Mesenteric fat pad (tissue), 1 donor: ENCODE measurements around the gene FOXN3. TPM values are rescaled to one million over a fixed set of nuclear protein-coding genes. Genes with fewer than 3 reads are reported as not detected.
A peak's percentile ranks its signal among the peaks of the same experiment; 100 is the strongest.
"Not testable (repeated sequence)": the region's sequence is repeated elsewhere in the genome, so short reads cannot be mapped to it uniquely, and the experiment has no call there.

Source experiments
- DNase-seq: peaks from one replicate; pipeline ENCODE4 v3.0.0-alpha.2; 2020; ENCODE audit warnings: low spot score
- total RNA-seq: library from RNA; stranded (reverse); fragmentation: NEBNext Ultra II Directional; extraction: Animal tissue kit (Norgen Biotek cat#: 25700); gene quantifications from one replicate; pipeline ENCODE4 v1.2.1, GENCODE V29; 2021
- donor health status: DM: yes; HTN: yes; CAD: no.

The FOXN3 gene
- total RNA-seq, 1 donor from 2014 or later = 136 TPM

DNA sequence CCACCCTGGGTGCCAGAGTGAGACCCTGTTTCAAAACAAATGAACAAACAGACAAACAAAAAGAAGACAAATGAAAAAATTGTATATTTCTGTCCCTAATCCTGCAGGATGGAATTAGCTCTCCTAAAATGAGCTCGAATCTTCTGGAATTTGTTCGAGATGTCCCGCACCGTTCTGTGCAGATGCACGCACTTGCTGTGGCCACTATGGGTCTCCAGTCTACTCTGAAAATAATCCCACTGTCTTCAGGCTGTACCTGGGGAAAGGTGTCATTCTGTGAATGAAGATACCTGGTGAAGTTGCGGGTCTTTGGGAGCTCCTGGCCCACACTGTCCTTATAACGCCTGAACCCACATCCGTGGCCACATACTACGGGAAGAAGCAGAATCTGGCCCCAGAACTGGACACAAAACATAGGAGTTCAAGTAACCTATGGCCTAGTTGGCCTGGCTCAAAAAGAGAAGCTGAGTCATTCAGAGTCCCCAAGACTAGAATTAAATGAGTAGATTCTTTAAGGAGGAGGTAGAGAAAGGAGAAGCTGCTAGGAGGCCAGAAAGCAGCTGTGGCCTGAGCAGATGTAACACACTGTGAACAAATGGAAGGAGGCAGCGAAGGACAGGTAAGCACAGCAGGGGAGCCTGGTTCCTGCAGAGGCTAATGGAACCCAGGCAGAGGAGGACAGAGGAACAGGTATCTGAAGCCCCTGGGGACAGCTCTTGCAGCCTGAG lies 108.6 kb downstream of the FOXN3 start:
- DNase-seq = no peak

GRCh38 chr14:89307409-89307808 lies 109.6 kb downstream of the FOXN3 start:
- DNase-seq = no peak

DNA sequence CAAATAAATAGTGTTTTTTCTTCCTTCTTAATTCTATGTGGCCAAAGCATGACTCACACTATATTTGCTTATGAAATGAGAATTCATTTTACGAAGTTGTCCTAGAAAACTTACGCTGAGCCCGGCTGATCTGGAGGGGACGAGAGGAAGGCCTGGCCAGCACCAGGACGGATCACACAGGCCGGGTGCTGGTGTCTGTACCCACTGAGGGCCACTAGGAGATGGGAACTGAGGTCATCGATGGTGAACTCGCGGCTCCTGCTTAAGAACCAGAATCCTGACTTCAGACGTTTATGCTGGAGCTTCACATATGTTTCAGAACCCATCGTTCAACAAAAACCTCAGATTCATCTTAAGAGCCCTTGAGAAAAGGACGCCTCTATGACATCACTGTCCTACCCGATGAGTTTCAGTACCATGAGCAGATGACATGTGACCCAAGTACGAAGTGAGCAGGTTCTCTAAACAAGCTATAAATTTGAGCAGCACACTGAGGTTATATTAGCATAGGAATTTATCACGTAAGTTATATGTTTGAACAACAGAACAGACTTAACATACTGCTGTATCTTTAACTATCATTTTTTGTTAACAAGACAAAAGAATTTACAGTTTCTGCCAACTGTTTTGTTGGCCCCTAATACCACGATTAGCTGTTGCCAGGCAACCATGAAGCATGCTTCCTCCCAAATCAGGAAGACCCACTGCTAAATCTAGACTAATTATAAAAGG lies 111.9 kb downstream of the FOXN3 start:
- DNase-seq = no peak

DNA sequence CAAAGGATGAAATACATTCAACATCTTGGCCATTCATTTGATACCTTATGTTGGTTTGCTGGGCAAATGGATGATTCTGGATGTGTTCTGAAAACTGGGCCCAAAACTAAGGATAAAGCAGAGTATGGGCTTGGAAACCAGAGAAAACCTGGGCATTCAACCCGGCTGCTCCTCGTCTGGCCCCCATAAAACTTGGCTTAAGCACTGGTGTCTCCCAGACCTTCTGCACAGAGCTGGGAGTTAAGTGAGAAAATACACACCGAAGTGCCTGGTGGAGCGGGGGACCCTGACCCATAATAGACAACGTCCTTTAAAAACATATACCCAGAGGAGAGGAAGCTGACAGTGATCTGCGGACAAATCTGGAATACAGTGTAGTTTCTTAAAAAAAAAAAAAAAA lies 112.5 kb downstream of the FOXN3 start:
- no peak for DNase-seq

DNA sequence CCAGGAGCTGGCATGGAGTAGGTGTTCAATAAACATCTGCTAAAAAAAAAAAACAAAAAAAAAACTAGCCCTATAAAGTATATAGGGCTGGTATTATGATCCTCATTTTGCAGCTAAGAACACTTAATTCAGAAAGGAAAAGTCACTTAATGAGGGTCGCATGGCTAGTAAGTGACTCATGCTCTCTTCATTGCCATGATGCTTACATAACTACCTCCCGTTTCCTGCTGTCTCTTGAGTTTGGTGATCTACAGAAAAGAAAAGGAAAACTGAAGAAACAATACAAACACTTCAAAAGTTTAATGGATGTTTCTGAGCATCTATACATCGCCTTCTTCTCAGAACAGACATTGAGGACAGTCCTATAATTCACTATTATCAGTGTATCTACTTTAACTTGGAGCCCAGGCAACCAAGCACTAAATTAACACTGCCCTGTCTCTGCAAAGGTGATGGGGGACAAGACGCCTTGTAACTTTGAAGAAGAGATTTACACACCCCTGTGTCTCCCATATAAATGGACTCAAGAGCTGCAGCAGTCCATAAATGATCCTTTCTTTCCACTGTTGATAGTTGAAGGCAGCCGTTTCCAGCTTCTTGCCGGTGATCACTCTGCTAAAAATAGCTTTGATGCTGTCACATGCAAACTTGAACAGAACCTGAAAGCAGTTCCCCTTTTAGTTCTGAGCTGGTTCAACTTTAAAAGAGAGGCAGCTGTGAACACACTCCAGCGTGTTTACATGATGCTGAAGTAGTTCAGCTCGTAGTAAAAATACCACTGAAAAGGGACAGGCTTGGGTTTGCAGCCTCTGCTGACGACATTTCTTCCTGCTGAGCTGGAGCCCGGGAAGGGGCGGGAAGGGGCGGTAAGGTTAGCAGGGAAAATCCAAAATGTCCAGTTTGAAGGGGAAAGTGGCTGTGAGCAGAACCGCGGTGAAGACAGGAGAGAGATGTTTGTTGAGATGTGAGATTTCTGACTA lies 113.3 kb downstream of the FOXN3 start:
- DNase-seq = peak; percentile 59

DNA sequence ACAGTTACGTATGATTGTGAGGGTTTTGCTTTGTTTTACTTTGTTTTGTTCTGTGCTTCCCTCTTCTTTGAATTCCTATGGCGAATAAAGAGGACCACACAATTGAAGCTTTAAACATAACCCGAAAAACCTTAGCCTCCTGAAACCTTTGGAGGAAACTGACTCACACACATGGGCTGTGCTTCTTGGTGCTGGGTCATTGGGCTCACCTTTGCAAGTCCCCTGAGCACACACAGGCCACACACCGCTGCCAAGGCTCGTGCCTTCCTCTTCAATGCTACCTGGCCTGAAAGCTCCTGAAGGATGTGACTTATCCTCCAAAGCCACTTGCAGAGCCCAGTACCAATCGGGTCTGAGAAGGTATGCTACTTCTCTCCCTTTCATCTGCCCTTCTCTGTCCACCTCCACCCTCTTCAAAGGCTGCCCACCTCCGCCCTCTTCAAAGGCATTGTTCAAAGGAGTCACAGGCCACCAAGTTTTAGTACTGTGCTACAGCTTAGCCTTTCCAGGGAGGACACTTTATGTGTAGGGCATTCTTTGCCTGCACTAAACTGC lies 114.6 kb downstream of the FOXN3 start:
- no peak for DNase-seq

DNA sequence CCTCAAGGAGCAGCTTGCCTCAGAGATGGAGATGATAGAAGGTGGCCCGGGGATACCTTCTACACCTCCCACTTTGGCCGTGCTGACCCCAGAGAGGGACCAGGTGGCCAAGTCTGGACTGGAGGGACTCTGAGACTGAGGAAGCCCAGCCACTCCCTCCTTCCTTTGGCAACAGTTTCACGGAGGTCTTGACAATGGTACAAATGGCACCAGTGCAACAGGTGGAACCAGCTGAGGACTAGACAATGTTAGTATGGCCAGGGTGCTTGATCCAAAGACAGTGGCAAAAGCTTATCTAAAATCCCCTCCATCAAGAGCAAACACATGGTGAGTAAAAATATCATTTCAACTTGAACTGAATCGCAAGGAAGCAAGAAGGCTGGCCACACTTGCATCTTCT lies 117.4 kb downstream of the FOXN3 start:
- DNase-seq = no peak

DNA sequence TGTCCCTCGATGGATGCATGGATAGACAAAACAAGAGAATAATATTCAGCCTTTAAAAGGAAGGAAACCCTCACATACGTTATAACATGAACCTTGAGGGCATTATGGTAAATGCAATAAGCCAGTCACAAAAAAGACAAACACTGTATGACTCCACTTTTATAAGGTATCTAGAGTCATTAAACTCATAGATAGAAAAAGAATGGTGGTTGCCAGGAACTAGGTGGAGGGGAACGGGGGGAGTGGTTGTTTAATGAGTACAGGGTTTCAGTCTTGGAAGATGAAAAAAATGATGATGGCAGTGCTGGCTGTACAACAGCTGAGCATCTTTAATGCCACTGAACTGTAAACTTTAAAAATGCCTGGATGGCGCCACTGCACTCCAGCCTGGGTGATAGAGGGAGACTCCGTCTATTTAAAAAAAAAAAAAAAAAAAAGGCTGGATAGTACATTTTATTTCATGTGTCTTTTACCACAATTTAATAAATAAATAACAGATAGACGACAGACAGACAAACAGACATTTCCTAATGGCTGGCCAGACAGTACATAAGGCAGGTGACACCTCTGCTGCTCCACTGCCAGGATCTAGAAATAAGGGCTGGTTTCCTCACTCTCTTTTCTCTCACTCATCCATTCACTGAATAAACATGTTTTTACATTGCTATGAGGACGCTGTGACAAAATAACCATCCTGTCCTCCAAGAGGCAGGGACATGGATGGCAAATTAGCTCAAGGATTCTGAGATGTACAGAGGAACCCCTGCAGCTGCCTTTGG lies 118.8 kb downstream of the FOXN3 start:
- DNase-seq = no peak

- DNase-seq = no peak
Measured at GRCh38 chr14:89296281-89296745, 120.7 kb downstream of the FOXN3 start.

DNA sequence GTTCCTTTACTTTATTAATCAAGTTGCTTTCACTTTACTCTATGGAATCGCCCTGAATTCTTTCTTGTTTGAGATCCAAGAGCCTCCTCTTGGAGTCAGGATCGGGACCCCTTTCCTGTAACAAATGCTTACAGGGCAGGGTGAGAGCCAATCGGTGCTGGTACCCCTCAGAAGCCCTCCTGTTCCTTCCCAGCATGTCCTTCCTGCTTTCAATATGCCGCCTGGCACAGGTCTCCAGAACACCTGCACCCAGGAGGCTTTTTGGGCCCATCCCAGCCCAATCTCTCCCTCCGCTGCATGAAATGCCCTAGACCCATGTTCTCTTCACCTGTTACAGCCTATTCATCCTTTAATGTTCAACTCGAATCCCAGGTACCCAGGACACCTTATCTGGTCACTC lies 122.2 kb downstream of the FOXN3 start:
- DNase-seq = peak; percentile 76

DNA sequence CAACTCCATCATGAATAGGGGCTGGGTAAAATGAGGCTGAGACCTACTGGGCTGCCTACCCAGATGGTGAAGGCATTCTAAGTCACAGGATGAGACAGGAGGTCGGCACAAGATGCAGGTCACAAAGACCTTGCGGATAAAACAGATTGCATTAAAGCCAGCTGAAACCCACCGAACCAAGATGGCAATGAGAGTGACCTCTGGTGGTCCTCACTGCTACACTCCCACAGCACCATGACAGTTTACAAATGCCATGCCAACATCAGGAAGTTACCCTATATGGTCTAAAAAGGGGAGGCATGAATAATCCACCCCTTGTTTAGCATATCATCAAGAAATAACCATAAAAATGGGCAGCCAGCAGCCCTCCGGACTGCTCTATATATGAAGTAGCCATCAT lies 122.6 kb downstream of the FOXN3 start:
- not testable (repeated sequence) for DNase-seq

DNA sequence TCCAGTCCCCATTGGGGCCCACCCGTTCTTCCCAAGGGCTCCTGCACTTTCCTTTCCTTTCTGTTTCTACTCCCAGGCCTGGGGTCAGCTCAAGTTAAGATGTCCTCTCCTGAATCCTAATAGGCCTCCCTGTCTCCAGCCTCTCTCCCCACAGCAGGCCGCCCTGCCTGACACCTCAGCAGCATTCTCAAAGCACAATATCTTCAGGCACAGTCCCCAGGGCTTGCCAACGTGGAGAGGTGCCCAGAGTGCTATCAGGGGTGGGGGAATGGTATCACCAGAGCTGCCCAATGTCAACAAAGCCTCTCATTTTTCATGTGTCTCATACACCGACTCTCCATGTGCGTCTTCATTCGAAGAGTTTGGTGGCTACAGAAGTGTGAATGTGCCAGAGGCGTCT lies 123.0 kb downstream of the FOXN3 start:
- no peak for DNase-seq

DNA sequence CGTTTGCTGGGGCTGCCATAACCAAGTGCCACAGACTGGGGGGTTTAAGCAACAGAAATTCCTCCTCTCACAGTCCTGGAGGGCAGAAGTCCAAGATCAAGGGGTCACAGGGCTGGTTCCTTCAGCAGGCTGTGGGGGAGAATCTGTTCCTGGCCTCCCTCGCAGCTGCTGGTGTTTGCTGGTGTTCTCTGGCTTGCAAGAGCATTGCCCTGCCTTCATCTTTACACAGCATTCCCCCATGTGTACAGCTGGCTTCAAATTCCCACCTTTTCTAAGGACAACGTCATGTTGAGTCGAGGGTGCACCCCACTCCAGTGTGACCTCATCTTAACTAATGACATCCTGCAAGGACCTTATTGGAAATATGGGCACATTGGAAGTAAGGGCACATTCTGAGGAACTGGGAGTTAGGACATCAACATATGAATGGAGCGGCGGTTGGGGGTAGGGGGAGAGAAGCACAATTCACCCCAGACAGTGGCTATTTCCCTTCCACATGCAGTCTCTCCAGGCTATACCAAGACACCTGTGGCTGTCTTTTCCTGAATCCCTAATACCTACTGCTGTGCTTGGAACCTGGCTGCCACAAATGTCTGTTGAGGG lies 123.6 kb downstream of the FOXN3 start:
- DNase-seq = no peak

DNA sequence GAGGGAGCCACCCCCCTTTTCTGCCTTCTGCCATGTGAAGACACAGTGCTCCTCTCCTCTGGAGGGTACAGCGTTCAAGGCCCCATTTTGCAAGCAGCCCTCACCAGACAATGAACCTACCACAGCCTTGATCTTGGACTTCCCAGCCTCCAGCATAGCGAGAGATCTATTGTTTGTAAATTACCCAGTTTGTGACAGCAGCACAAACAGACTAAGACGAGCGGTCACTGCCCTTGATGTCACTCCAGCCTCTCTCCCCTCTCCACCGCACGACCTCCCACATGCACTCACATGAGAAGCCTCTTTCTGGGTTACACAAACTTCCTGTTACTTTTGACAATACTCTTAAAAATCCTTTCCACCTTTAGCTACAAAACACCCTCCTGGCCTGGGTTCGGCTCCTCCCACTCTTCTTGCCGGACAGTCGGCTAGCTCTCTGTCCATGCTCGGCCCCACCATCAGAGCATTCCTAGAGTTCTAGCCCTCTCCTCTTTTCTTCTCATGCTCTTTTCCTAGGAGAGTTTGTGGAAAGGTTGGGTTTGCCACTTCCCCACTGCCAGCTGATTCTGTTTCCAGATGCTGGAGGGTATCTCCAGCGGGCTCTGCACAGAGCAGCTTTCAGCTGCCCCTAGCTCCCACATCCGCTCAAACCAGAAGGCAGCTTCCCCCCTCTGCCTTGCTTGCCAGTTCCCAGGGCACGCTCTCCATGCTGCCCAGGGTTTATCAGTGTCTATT lies 124.3 kb downstream of the FOXN3 start:
- DNase-seq = peak; percentile 68

DNA sequence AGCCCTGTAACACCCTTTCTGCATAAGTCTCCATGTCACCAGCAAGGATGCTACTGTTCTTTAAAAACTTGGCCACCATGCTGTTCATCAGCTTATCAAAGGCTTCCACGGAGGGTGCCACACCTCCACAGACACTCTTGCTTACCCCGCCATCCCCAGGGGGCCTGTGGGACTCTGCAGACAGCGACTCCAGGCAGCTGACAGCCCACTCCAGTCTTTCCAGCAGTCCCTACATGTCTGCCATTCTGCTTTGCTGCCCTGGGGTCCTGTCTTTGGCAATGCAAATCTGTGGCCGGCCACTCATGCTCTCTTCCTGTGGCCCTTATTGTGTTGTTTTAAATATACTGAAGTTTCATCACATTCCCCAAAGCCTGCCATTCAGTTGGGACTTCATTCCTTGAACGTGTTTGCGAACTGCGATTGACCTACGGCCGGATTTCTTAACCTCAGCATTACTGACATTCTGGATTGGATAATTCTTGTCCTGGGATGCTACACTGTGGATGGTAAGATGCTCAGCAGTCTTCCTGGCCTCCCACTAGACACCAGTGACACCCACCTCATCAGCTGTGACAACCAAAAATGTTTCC lies 125.6 kb downstream of the FOXN3 start:
- DNase-seq = peak; percentile 73

DNA sequence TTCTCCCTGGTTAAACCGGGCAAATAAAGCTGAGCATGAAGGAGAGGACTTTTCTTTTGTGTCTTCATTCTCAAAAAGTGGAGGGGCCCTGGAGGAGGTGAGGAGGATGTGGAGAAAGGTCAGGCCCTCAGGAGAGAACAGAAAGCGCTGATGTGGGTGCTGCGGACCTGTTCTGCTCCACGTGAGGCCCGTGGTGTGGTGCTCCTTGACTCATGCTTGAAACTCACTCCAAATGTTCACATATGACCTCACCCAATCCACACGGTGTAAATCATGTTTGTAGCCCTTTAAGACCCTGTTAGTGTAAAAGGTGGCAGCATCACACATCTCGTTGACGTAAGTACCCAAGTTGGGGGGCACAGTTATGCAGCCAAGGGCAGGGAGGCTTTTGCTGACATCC lies 126.2 kb downstream of the FOXN3 start:
- no peak for DNase-seq

- DNase-seq = no peak
Measured at GRCh38 chr14:89289477-89289876, 127.6 kb downstream of the FOXN3 start.

DNA sequence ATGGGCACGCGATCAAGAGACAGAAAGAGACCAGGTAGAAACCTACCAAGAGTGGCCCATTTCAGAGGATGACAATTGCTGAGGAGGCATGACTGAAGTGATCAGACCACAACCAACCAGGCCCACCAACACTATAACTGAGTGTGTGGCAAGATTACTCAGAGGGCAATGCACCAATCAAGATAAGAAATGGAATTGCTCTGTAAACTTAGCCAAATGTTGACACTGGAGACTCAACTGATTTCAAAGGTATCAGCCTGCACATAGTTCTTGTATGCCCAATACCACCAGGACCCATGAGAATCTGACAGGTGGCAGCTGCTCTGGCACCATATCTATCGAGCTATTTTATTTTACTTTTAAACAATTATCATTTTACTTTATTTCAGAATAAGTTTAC lies 128.9 kb downstream of the FOXN3 start:
- DNase-seq = peak; percentile 2
